ENCODE measurements around the gene PAQR5. TPM values are rescaled to one million over a fixed set of nuclear protein-coding genes. Genes with fewer than 3 reads are reported as not detected.
"Not testable (repeated sequence)": the region's sequence is repeated elsewhere in the genome, so short reads cannot be mapped to it uniquely, and the experiment has no call there.

The PAQR5 gene
- total RNA-seq, 2 experiments from 2014 or later: 0.14 TPM; not detected in 1

DNA sequence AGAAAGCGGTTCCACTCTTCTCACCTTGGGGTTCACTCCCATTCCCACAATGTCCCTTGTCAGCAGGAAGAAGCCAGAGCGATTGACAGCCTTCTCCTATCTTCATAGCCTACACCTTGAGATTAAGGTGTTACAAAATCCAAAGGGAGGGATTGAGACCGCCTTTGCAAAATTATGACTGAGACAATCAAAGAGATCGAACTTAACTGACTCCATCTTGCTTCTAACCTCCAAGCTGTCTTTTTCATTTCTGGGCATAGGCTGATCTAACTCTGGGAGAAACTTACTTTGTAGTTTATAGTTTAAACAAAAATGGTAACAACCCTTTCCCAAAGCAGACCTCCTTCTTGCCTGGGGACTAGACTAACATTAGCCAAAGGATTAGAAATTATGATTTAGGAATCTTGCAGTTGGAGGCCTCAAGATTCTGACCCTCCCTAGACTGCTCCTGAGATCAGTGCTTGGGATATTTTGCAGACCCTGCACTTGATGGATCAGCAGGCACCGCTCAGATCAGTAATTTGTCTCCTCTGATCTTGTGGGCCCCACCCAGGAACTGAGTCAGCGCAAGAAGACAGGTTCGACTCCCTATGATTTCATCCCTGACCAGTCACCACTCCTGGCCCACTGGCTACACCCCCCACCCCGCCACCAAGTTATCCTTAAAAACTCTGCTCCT is 40.0 kb downstream of the PAQR5 start:
- TF ChIP-seq, protein P1, sequence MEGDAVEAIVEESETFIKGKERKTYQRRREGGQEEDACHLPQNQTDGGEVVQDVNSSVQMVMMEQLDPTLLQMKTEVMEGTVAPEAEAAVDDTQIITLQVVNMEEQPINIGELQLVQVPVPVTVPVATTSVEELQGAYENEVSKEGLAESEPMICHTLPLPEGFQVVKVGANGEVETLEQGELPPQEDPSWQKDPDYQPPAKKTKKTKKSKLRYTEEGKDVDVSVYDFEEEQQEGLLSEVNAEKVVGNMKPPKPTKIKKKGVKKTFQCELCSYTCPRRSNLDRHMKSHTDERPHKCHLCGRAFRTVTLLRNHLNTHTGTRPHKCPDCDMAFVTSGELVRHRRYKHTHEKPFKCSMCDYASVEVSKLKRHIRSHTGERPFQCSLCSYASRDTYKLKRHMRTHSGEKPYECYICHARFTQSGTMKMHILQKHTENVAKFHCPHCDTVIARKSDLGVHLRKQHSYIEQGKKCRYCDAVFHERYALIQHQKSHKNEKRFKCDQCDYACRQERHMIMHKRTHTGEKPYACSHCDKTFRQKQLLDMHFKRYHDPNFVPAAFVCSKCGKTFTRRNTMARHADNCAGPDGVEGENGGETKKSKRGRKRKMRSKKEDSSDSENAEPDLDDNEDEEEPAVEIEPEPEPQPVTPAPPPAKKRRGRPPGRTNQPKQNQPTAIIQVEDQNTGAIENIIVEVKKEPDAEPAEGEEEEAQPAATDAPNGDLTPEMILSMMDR (IDR thresholded peaks at IDR 0.05): no peak
- CTCF ChIA-PET: no interaction called here
- ATAC-seq: no peak
- Mint-ChIP-seq H3K27me3 (peaks cover 1% of the 10 kb centered on the region), H3K4me1 (ENCODE audit: low read depth) (no peaks in the 10 kb centered on the region), H3K9me3 (peaks cover 1% of the 10 kb centered on the region), H3K36me3 (ENCODE audit: low read depth) (no peaks in the 10 kb centered on the region), H3K27ac (no peak overlapping the region), H3K4me3 (no peak overlapping the region)
- DNase-seq: no peak
- POLR2A ChIA-PET: no interaction called here
- intact Hi-C loops (cut with micrococcal nuclease): no loop called here

DNA sequence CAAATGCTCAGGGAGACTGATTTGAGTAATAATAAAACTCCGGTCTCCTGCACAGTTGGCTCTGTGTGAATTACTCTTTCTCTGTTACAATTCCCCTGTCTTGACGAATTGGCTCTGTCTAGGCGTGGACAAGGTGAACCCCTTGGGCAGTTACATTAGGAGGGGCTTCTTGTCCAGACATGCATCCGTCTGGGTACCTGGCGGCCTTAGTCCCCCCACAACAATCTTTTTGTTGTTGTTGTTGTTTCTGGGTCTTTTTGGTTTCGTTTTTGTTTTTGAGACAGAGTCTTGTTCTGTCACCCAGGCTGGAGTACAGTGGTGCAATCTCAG is 40.5 kb downstream of the PAQR5 start:
- H3K27ac Mint-ChIP-seq; H3K9me3 Mint-ChIP-seq; DNase-seq; intact Hi-C loops (cut with micrococcal nuclease); H3K27me3 Mint-ChIP-seq; H3K4me1 Mint-ChIP-seq (ENCODE audit: low read depth); H3K4me3 Mint-ChIP-seq; H3K36me3 Mint-ChIP-seq (ENCODE audit: low read depth); CTCF ChIA-PET; POLR2A ChIA-PET; ATAC-seq: not testable (repeated sequence)

DNA sequence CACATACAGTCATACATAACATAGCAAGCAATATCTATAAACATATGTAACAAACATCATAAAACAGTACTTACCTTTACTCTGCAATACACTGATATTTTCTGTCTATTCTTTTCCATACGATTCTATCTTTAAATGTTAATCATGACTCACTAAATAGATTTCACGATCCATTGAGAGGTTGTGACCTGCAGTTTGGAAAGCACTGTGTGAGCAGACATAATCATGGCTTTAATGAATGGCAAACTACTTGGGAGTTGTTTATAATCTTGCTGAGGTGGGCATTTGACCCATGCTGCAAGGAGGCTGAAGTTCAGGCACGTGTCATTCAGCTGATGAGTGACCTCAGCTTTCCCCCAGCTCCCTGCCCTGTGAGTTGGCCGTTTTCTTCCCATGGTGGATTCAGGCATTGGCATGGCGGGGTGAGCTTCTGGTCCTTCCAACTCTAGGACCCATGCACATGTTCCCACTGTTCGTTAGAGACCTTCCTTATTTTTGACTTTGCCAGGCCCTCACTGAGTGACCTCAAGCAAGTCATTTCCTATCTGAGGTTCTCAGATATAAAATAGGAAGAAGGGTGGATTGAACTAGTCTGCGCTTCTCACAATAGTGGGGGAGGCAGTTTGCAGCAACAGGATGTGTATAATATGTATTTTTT is 41.7 kb downstream of the PAQR5 start:
- no peak overlapping the region for H3K27ac Mint-ChIP-seq
- peaks cover 1% of the 10 kb centered on the region for H3K27me3 Mint-ChIP-seq
- no peak for DNase-seq
- H3K9me3 Mint-ChIP-seq: peaks cover 1% of the 10 kb centered on the region
- no peak overlapping the region for H3K4me3 Mint-ChIP-seq
- TF ChIP-seq, protein P1 (IDR thresholded peaks at IDR 0.05): no peak
- CTCF ChIA-PET: no interaction called here
- H3K36me3 Mint-ChIP-seq (ENCODE audit: low read depth): no peaks in the 10 kb centered on the region
- ATAC-seq: no peak
- intact Hi-C loops (cut with micrococcal nuclease): no loop called here
- no peaks in the 10 kb centered on the region for H3K4me1 Mint-ChIP-seq (ENCODE audit: low read depth)
- POLR2A ChIA-PET: no interaction called here

DNA sequence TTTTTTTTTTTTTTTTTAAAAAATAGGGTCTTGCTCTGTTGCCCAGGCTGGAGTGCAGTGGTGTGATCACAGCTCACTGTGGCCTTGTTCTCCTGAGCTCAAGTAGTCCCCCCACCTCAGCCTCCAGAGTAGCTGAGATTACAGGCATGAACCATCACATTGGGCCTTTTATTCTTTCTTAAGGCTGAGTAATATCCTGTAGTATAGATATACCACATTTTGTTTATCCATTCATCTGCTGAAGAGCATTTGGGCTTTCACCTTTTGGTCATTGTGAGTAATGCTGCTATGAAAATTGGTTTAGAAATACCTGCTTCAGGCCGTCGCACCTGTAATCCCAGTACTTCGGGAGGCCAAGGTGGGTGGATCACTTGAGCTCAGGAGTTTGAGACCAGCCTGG is 42.6 kb downstream of the PAQR5 start:
- H3K4me3 Mint-ChIP-seq: no peak overlapping the region
- no peak for DNase-seq
- POLR2A ChIA-PET: interaction anchor here (0.6 kb wide), 2 partner anchors 50 to 1554 kb away, joined by 3 read pairs; no protein-coding TSS in a partner anchor
- no peak overlapping the region for H3K27ac Mint-ChIP-seq
- H3K27me3 Mint-ChIP-seq: no peaks in the 10 kb centered on the region
- intact Hi-C loops (cut with micrococcal nuclease): no loop called here
- TF ChIP-seq, protein P1 (IDR thresholded peaks at IDR 0.05): no peak
- no peak for ATAC-seq
- CTCF ChIA-PET: no interaction called here
- H3K9me3 Mint-ChIP-seq: no peaks in the 10 kb centered on the region
- H3K36me3 Mint-ChIP-seq (ENCODE audit: low read depth): no peaks in the 10 kb centered on the region
- no peaks in the 10 kb centered on the region for H3K4me1 Mint-ChIP-seq (ENCODE audit: low read depth)

DNA sequence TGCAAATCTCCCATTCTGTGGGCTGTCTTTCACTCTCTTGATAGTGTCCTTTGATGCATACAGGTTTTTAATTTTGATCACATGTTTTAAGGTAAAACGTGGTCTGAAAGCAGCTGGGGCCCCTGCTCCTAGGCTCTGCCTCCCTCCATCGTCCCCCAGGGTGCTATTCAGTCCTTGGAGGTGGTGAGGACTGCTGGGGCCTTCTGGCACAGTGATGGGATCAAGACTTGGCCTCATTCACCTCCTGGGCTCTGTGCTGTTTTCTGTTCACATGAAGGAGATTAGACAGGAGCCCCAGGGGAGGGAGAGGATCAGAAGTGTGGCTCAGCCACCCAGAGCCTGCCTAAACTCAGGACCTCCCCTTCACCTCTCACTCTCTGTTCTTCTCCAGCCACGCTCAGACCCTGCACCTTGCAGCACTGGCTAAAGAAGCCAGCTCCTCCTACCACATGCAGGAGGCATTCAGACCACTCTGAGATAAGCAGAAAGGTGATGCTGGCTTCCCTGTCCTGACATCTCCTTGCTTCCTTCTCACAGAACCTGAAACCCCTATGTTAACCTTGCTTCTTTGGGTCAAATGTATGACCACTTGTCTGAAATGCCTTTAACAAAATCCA is 43.9 kb downstream of the PAQR5 start:
- ChIA-PET CTCF (interaction anchor here (1.7 kb wide), 1 partner anchor 52 kb away, joined by 4 read pairs; no protein-coding TSS in a partner anchor), POLR2A (no interaction called here)
- TF ChIP-seq, protein P1 (IDR thresholded peaks at IDR 0.05): no peak
- H3K27me3 Mint-ChIP-seq: no peaks in the 10 kb centered on the region
- H3K36me3 Mint-ChIP-seq (ENCODE audit: low read depth): no peaks in the 10 kb centered on the region
- H3K4me3 Mint-ChIP-seq: no peak overlapping the region
- no peak for ATAC-seq
- H3K4me1 Mint-ChIP-seq (ENCODE audit: low read depth): no peaks in the 10 kb centered on the region
- H3K27ac Mint-ChIP-seq: no peak overlapping the region
- intact Hi-C loops (cut with micrococcal nuclease): no loop called here
- H3K9me3 Mint-ChIP-seq: no peaks in the 10 kb centered on the region
- no peak for DNase-seq

All from activated CD8-positive, alpha-beta T cell treated with anti-CD3 and anti-CD28 coated beads for 36 hours (primary cell).